K562 (cell line): ENCODE data around the gene TAC3. TPM values are rescaled to one million over a fixed set of nuclear protein-coding genes. Genes with fewer than 3 reads are reported as not detected.

ENCODE experiments used
- BHLHE40 ChIP-seq: IDR thresholded peaks from 2 replicates; pipeline ENCODE4 v1.6.1; 2011; ENCODE audit warnings: low read length, improper control_type of control experiment
- FOXA1 ChIP-seq: fragments of 450-650 bp; IDR thresholded peaks from 2 replicates; pipeline ENCODE4 v1.6.1; 2016; ENCODE audit warnings: mild to moderate bottlenecking, borderline replicate concordance
- HMBOX1 ChIP-seq: sonication (generic); IDR thresholded peaks from 2 replicates; pipeline ENCODE4 v1.6.1; 2016
- HSF4 ChIP-seq: fragments of 250-450 bp; sonication (Bioruptor Pico); IDR thresholded peaks from 2 replicates; pipeline ENCODE4 v2.1.2; 2022; ENCODE audit warnings: mild to moderate bottlenecking, moderate library complexity, borderline replicate concordance
- MTA1 ChIP-seq: fragments of 450-650 bp; IDR thresholded peaks from 2 replicates; pipeline ENCODE4 v1.6.1; 2017; ENCODE audit warnings: borderline replicate concordance
- MYC ChIP-seq, 2 experiments: fragments of 250-450 bp in 1 of 2; sonication (Bioruptor Pico) in 1 of 2; IDR thresholded peaks; 2 replicates each; pipeline versions ENCODE4 v1.5.1 to v1.6.1; 2012 to 2021; ENCODE audit warnings: low read depth in 2 of 2, borderline replicate concordance in 1 of 2, improper control_type of control experiment in 1 of 2, low read length in 1 of 2, mild to moderate bottlenecking in 1 of 2, moderate library complexity in 1 of 2
- NCOR1 ChIP-seq: fragments of 450-650 bp; IDR thresholded peaks from 2 replicates; pipeline ENCODE4 v1.6.1; 2016; ENCODE audit warnings: mild to moderate bottlenecking, moderate library complexity
- PPARD ChIP-seq: fragments of 250-450 bp; sonication (Bioruptor Pico); IDR thresholded peaks from 2 replicates; pipeline ENCODE4 v1.8.0; 2022; ENCODE audit warnings: inconsistent platforms, mild to moderate bottlenecking, moderate library complexity
- RFX1 ChIP-seq: fragments of 450-650 bp; IDR thresholded peaks from 2 replicates; pipeline ENCODE4 v1.6.1; 2016; ENCODE audit warnings: mild to moderate bottlenecking, moderate library complexity
- SNIP1 ChIP-seq: fragments of 450-650 bp; IDR thresholded peaks from 2 replicates; pipeline ENCODE4 v1.7.1; 2017; ENCODE audit warnings: low read depth, mild to moderate bottlenecking
- TCF7 ChIP-seq: sonication (generic); IDR thresholded peaks from 2 replicates; pipeline ENCODE4 v1.6.1; 2016; ENCODE audit warnings: antibody characterized with exemption, borderline replicate concordance
- USF2 ChIP-seq: sonication (generic); formaldehyde crosslinking; IDR thresholded peaks from 2 replicates; pipeline ENCODE4 v1.5.0; 2020; ENCODE audit warnings: missing genetic modification reagents
- ZKSCAN1 ChIP-seq: fragments of 150-350 bp; IDR thresholded peaks from 2 replicates; pipeline ENCODE4 v1.6.1; 2016; ENCODE audit warnings: low read depth, low read length
- polyA plus RNA-seq, 8 experiments: library from polyadenylated mRNA; depleted of rRNA in 4 of 8; stranded (reverse) in 5 of 8; unstranded in 3 of 8; fragments of >200 nt; fragmentation: Nextera tagmentation in 2 of 8; fragmentation: Illumina TruSeq in 1 of 8; extraction: Ambion mirVana in 2 of 8; extraction: Trizol in 1 of 8; gene quantifications; 2 replicates each; pipeline versions ENCODE4 v1.2.1 to v1.2.3, GENCODE V29; 2011 to 2014; ENCODE audit warnings: inconsistent platforms in 1 of 8, missing spikeins in 1 of 8
- total RNA-seq, 7 experiments: library from RNA; depleted of rRNA in 6 of 7; stranded (reverse); fragments of >200 nt in 6 of 7; fragmentation: Illumina TruSeq in 2 of 7; extraction: Trizol in 2 of 7; gene quantifications; 2 replicates each; pipeline versions ENCODE4 v1.2.1 to v1.2.3, GENCODE V29; 2011 to 2021; ENCODE audit warnings: low replicate concordance in 1 of 7
- TF ChIP-seq, protein P1 (sequence below): fragments of 250-450 bp; sonication (Bioruptor Pico); IDR thresholded peaks from 2 replicates; pipeline ENCODE4 v1.4.0; 2020; ENCODE audit warnings: mild to moderate bottlenecking, moderate library complexity
- TF ChIP-seq, protein P2 (sequence below): sonication (generic); formaldehyde crosslinking; IDR thresholded peaks from 2 replicates; pipeline ENCODE4 v1.8.0; 2022; ENCODE audit warnings: mild to moderate bottlenecking, low read depth, missing genetic modification reagents
- TF ChIP-seq, protein P3 (sequence below): fragments of 450-650 bp; IDR thresholded peaks from 2 replicates; pipeline ENCODE4 v1.6.1; 2017; ENCODE audit warnings: antibody characterized with exemption, mild to moderate bottlenecking
- TF ChIP-seq, protein P4 (sequence below): IDR thresholded peaks from 3 replicates; pipeline ENCODE4 v1.6.1; 2011; ENCODE audit warnings: borderline replicate concordance, mild to moderate bottlenecking; ENCODE audit not compliant: insufficient read length, insufficient read depth

TAC3 gene
- total and polyA plus RNA-seq, 9 of the 15 experiments (the other 6 are each of a cell fraction or from before 2014, with no cell fraction given), result 0.29 to 2.8 (median 1.4) TPM

DNA sequence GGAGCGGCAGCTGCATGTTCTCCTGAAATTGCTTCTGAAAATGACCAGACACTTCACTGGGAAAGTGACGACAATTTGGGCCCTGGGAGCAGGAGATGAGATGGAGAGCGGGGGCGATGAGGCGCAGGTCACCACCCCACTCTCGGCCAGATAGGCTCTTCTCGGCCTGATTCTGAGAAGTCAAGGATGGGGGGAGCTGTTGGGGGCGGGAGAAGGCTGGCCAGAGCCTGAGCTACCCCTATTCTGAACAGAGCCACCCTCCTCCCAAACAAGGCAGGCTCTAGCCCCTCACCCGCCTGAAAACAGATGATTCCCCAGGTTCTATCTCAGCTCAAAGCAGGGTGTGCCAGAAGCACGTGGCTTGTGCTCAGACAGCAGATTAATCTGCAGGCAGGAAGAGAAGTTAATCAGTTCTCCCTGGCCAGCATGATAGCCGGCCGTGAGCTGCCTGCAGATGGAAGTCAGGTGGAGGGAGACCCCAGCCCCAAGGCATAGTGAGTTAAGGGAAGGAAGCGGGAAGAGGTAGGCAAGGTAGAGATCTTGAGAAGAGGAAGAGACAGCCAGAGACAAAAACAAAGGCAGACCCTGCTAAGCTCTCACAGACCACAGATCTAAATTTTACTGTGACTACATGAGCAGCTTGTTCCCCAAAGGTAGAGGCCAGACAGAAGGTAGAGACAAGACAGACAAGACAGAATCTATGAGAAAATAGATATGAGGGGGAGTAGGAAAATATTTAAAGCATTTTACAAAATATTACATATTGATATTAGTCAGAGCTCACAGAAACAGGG lies 10.9 kb upstream of the TAC3 start (continued):
- TF ChIP-seq, protein P1, sequence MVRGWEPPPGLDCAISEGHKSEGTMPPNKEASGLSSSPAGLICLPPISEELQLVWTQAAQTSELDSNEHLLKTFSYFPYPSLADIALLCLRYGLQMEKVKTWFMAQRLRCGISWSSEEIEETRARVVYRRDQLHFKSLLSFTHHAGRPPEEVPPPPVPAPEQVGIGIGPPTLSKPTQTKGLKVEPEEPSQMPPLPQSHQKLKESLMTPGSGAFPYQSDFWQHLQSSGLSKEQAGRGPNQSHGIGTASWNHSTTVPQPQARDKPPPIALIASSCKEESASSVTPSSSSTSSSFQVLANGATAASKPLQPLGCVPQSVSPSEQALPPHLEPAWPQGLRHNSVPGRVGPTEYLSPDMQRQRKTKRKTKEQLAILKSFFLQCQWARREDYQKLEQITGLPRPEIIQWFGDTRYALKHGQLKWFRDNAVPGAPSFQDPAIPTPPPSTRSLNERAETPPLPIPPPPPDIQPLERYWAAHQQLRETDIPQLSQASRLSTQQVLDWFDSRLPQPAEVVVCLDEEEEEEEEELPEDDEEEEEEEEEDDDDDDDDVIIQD (CRISPR knock-in tag), result no peak
- TF ChIP-seq NCOR1, result peak; percentile 33; the same call in 1 of the 2 replicates
- TF ChIP-seq, protein P2, sequence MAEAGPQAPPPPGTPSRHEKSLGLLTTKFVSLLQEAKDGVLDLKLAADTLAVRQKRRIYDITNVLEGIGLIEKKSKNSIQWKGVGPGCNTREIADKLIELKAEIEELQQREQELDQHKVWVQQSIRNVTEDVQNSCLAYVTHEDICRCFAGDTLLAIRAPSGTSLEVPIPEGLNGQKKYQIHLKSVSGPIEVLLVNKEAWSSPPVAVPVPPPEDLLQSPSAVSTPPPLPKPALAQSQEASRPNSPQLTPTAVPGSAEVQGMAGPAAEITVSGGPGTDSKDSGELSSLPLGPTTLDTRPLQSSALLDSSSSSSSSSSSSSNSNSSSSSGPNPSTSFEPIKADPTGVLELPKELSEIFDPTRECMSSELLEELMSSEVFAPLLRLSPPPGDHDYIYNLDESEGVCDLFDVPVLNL, result no peak
- TF ChIP-seq SNIP1, result no peak
- peak; percentile 62 for TF ChIP-seq USF2
- no peak for TF ChIP-seq FOXA1
- TF ChIP-seq PPARD (CRISPR knock-in tag), result no peak
- TF ChIP-seq MTA1, result no peak
- TF ChIP-seq HSF4 (CRISPR knock-in tag), result no peak
- no peak for TF ChIP-seq TCF7
- peak; percentile 86 for TF ChIP-seq MYC (IDR thresholded peaks at IDR 0.05; ENCODE audit: low read depth, low read length)
- 0 out of 2 replicates have a peak, but pooled peaks have one; percentile 19 for TF ChIP-seq MYC (CRISPR knock-in tag; IDR thresholded peaks at IDR 0.05; ENCODE audit: borderline replicate concordance, low read depth)
- TF ChIP-seq, protein P3, sequence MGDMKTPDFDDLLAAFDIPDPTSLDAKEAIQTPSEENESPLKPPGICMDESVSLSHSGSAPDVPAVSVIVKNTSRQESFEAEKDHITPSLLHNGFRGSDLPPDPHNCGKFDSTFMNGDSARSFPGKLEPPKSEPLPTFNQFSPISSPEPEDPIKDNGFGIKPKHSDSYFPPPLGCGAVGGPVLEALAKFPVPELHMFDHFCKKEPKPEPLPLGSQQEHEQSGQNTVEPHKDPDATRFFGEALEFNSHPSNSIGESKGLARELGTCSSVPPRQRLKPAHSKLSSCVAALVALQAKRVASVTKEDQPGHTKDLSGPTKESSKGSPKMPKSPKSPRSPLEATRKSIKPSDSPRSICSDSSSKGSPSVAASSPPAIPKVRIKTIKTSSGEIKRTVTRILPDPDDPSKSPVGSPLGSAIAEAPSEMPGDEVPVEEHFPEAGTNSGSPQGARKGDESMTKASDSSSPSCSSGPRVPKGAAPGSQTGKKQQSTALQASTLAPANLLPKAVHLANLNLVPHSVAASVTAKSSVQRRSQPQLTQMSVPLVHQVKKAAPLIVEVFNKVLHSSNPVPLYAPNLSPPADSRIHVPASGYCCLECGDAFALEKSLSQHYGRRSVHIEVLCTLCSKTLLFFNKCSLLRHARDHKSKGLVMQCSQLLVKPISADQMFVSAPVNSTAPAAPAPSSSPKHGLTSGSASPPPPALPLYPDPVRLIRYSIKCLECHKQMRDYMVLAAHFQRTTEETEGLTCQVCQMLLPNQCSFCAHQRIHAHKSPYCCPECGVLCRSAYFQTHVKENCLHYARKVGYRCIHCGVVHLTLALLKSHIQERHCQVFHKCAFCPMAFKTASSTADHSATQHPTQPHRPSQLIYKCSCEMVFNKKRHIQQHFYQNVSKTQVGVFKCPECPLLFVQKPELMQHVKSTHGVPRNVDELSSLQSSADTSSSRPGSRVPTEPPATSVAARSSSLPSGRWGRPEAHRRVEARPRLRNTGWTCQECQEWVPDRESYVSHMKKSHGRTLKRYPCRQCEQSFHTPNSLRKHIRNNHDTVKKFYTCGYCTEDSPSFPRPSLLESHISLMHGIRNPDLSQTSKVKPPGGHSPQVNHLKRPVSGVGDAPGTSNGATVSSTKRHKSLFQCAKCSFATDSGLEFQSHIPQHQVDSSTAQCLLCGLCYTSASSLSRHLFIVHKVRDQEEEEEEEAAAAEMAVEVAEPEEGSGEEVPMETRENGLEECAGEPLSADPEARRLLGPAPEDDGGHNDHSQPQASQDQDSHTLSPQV, result peak; percentile 56; the same call in 1 of the 2 replicates
- TF ChIP-seq BHLHE40, result peak; percentile 77
- no peak for TF ChIP-seq HMBOX1
- no peak for TF ChIP-seq ZKSCAN1
- TF ChIP-seq RFX1, result no peak
- TF ChIP-seq, protein P4, sequence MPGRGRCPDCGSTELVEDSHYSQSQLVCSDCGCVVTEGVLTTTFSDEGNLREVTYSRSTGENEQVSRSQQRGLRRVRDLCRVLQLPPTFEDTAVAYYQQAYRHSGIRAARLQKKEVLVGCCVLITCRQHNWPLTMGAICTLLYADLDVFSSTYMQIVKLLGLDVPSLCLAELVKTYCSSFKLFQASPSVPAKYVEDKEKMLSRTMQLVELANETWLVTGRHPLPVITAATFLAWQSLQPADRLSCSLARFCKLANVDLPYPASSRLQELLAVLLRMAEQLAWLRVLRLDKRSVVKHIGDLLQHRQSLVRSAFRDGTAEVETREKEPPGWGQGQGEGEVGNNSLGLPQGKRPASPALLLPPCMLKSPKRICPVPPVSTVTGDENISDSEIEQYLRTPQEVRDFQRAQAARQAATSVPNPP, result no peak
